Lower leg skin (tissue), 3 donors: ENCODE measurements around the gene ATF7.

Experiments used
- CTCF ChIP-seq, 3 donors: fragments of 450-650 bp; IDR thresholded peaks; one replicate each; pipeline ENCODE4 v1.5.1; 2016; ENCODE audit warnings: antibody characterized with exemption in 3 of 3, mild to moderate bottlenecking in 3 of 3, moderate library complexity in 2 of 3
- POLR2A ChIP-seq, 2 donors: fragments of 450-650 bp; IDR thresholded peaks; one replicate each; pipeline ENCODE4 v1.6.1; 2016 to 2017; ENCODE audit warnings: antibody characterized with exemption in 2 of 2, mild to moderate bottlenecking in 1 of 2, moderate library complexity in 1 of 2

- TF ChIP-seq CTCF (IDR thresholded peaks at IDR 0.05), result no peak
- TF ChIP-seq POLR2A (IDR thresholded peaks at IDR 0.05), result no peak
Observed at GRCh38 chr12:53572134-53572758, 53.9 kb downstream of the ATF7 start.
